ENCODE data around the gene NAP1L5.

DNA sequence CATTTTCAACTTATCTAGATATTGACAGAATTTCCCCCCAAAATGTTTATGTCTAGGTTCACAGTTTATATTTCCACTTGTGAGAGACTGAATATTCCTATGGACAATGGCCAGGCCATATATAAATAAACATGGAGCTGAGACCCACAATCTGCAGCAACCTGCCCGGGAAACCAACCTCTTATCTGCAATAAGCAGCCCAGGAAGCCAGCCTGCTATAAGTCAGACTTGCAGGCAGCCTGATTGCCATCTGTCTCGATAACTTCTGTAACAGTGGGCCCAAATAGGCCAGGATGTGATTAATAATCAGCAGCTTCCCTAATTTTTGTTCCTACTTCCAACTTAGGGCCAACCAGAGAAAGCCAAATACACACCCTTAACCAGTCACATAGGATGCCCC, 5.2 kb upstream of the NAP1L5 start:
- TF ChIP-seq, protein P1, sequence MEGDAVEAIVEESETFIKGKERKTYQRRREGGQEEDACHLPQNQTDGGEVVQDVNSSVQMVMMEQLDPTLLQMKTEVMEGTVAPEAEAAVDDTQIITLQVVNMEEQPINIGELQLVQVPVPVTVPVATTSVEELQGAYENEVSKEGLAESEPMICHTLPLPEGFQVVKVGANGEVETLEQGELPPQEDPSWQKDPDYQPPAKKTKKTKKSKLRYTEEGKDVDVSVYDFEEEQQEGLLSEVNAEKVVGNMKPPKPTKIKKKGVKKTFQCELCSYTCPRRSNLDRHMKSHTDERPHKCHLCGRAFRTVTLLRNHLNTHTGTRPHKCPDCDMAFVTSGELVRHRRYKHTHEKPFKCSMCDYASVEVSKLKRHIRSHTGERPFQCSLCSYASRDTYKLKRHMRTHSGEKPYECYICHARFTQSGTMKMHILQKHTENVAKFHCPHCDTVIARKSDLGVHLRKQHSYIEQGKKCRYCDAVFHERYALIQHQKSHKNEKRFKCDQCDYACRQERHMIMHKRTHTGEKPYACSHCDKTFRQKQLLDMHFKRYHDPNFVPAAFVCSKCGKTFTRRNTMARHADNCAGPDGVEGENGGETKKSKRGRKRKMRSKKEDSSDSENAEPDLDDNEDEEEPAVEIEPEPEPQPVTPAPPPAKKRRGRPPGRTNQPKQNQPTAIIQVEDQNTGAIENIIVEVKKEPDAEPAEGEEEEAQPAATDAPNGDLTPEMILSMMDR (conservative IDR thresholded peaks at IDR 0.05; ENCODE audit: low read depth, low read length) = no peak
- TF ChIP-seq EZH2phosphoT487 (IDR thresholded peaks at IDR 0.05; ENCODE audit: borderline replicate concordance, low read length) (no peak), EZH2 (IDR thresholded peaks at IDR 0.05; ENCODE audit: low read length, unreplicated experiment) (no peak)
